Breast epithelium (tissue), 4 donors: ENCODE results near the gene PSMD1. TPM values are rescaled to one million over a fixed set of nuclear protein-coding genes. Genes with fewer than 3 reads are reported as not detected.

Source experiments
- DNase-seq, 2 donors: peaks; one replicate each; pipeline ENCODE4 v3.0.0-alpha.2; 2019; ENCODE audit warnings: low spot score in 2 of 2
- H3K27ac ChIP-seq, 2 donors: fragments of 200-600 bp; sonication (generic) in 1 of 2; one replicate each; pipeline ENCODE4 v1.5.1; 2016 to 2019; ENCODE audit warnings: mild to moderate bottlenecking in 1 of 2
- H3K27me3 ChIP-seq, 2 donors: fragments of 200-600 bp; sonication (generic) in 1 of 2; one replicate each; pipeline versions ENCODE4 v1.5.1 to v1.6.0; 2017 to 2019; ENCODE audit warnings: control low read depth in 1 of 2, mild to moderate bottlenecking in 1 of 2
- H3K36me3 ChIP-seq: fragments of 200-600 bp; one replicate; pipeline ENCODE4 v1.5.1; 2019
- H3K4me1 ChIP-seq, 2 donors: fragments of 200-600 bp; sonication (generic); one replicate each; pipeline ENCODE4 v1.5.1; 2016 to 2019; ENCODE audit warnings: control low read depth in 1 of 2
- H3K4me3 ChIP-seq, 3 donors: fragments of 200-600 bp; sonication (generic); 1 replicate in 2 of 3; 2 replicates in 1 of 3; pipeline ENCODE4 v1.5.1; 2016 to 2019; ENCODE audit warnings: mild to moderate bottlenecking in 3 of 3, moderate library complexity in 2 of 3
- H3K9me3 ChIP-seq, 2 donors: fragments of 200-600 bp; sonication (generic) in 1 of 2; one replicate each; pipeline ENCODE4 v1.5.1; 2016 to 2019; ENCODE audit warnings: control low read depth in 1 of 2
- CTCF ChIP-seq, 3 donors: fragments of 450-650 bp; IDR thresholded peaks; one replicate each; pipeline ENCODE4 v1.5.1; 2016 to 2017; ENCODE audit warnings: antibody characterized with exemption in 3 of 3, mild to moderate bottlenecking in 3 of 3, moderate library complexity in 3 of 3
- POLR2A ChIP-seq: fragments of 450-650 bp; IDR thresholded peaks from one replicate; pipeline ENCODE4 v1.6.1; 2016; ENCODE audit warnings: antibody characterized with exemption, mild to moderate bottlenecking, moderate library complexity
- POLR2AphosphoS5 ChIP-seq, 3 donors: sonication (generic); formaldehyde crosslinking; IDR thresholded peaks; one replicate each; pipeline ENCODE4 v1.6.1; 2017; ENCODE audit warnings: antibody characterized with exemption in 3 of 3
- intact Hi-C: fragments of 100-400 bp; cut with DNase I; formaldehyde crosslinking; loops from one replicate; pipeline ENCODE4 v1.15.1; 2023; ENCODE audit warnings: low total_unique reads
- total RNA-seq, 3 donors: library from RNA; depleted of rRNA; stranded (reverse); fragments of >200 nt; gene quantifications; one replicate each; pipeline ENCODE4 v1.1.0, GENCODE V29; 2016

The PSMD1 gene
- total RNA-seq, 3 donors from 2014 or later, result 63.8 to 73.0 (median 69.2) TPM

GRCh38 chr2:231117148-231117547 lies 60.5 kb downstream of the PSMD1 start:
- Histone ChIP-seq H3K27ac (no peak overlapping the region), H3K4me1 (no peaks in the 10 kb centered on the region), H3K9me3 (no peaks in the 10 kb centered on the region), H3K27me3 (no peaks in the 10 kb centered on the region), H3K4me3 (no peak overlapping the region), H3K36me3 (no peaks in the 10 kb centered on the region)
- intact Hi-C loops, result no loop called here
- TF ChIP-seq POLR2A, result no peak
- no peak for TF ChIP-seq POLR2AphosphoS5 (IDR thresholded peaks at IDR 0.05)
- TF ChIP-seq CTCF (IDR thresholded peaks at IDR 0.05), result no peak
- no peak for DNase-seq

- Histone ChIP-seq H3K4me3 (no peak overlapping the region), H3K36me3 (no peaks in the 10 kb centered on the region), H3K27me3 (no peaks in the 10 kb centered on the region), H3K27ac (no peak overlapping the region), H3K9me3 (no peaks in the 10 kb centered on the region), H3K4me1 (peaks cover 0 to under 1% of the 10 kb centered on the region in 2 donors)
- DNase-seq, result no peak
- intact Hi-C loops, result no loop called here
- no peak for TF ChIP-seq POLR2AphosphoS5 (IDR thresholded peaks at IDR 0.05)
- no peak for TF ChIP-seq POLR2A
- no peak for TF ChIP-seq CTCF (IDR thresholded peaks at IDR 0.05)
Measured at GRCh38 chr2:231117922-231118613, 61.4 kb downstream of the PSMD1 start.

DNA sequence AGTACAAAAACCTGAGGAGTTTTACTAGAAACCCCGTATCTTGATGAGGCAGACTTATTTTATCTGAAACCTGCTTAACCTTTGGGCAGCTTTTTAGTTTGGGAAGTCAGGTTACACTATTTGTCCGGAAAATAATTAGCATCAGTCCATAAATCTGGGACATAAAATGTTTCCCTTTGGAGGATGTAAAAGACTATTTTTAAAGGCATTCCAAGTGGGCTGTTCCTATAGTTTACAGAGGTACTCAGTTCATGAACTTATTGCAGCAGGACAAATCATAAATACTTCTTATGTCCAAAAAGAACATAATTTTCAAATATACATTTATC lies 61.9 kb downstream of the PSMD1 start:
- Histone ChIP-seq H3K4me1 (peaks cover 0 to 5% of the 10 kb centered on the region in 2 donors), H3K27me3 (no peaks in the 10 kb centered on the region), H3K9me3 (no peaks in the 10 kb centered on the region), H3K4me3 (no peak overlapping the region), H3K36me3 (no peaks in the 10 kb centered on the region), H3K27ac (no peak overlapping the region)
- TF ChIP-seq CTCF (IDR thresholded peaks at IDR 0.05) (no peak), POLR2A (no peak), POLR2AphosphoS5 (IDR thresholded peaks at IDR 0.05) (no peak)
- DNase-seq, result no peak
- intact Hi-C loops, result no loop called here

- Histone ChIP-seq H3K4me1 (peaks cover 0 to 8% of the 10 kb centered on the region in 2 donors), H3K4me3 (peak overlapping the region in 2 of 3 donors; percentile 8 to 29), H3K27me3 (no peaks in the 10 kb centered on the region), H3K9me3 (no peaks in the 10 kb centered on the region), H3K27ac (no peak overlapping the region), H3K36me3 (no peaks in the 10 kb centered on the region)
- intact Hi-C loops, result no loop called here
- DNase-seq, result no peak
- TF ChIP-seq CTCF (IDR thresholded peaks at IDR 0.05) (no peak), POLR2AphosphoS5 (IDR thresholded peaks at IDR 0.05) (no peak), POLR2A (no peak)
Measured at GRCh38 chr2:231123362-231123898, 66.8 kb downstream of the PSMD1 start.

DNA sequence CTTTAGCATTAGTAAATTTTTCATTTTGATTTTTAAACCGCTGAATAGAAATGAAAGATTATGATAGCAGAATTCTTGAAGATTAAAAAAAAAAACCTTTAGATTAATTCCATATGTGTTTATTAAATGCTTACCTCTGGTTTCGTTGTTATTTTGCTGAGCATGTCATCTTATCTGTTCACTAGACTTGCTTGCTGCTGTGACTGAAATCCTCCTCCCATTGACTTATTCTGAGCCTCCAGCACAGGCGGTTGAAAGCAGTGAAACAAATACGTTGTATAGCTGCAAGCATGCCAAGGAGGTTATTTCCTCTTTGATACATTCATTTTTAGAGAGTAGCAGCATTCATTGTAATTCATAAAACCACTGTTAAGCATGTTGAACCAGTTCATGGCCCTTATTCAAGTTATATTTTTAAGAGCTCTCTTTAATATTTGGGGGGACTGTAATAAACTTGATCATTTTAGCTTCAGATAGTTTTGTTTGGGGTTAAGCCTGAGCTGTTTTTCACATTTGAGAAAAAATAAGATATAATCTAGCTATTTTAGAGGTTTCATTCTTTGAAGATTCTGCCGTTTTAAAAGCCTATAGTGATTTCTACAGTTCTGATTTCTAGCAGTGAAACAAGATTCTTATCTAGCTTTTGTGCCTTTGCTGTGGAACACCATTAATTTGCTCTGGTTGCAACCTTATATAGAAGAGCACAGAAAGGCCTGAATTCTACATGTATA lies 68.3 kb downstream of the PSMD1 start, which contains the start of gene HTR2B:
HTR2B (minus strand) TSS at position 205 of the 731 bp plus-strand sequence. CDS start 1,278 bp downstream, outside the sequence.
- intact Hi-C loops, result no loop called here
- no peak within 1 kb of the TSS for H3K27ac ChIP-seq

More for the DNA sequence above, 68.3 kb downstream of the PSMD1 start, which contains the start of gene HTR2B:
- DNase-seq, result no peak
- TF ChIP-seq POLR2AphosphoS5 (IDR thresholded peaks at IDR 0.05) (no peak), POLR2A (no peak), CTCF (IDR thresholded peaks at IDR 0.05) (no peak)
- peaks cover 0 to 8% of the 10 kb centered on the region in 2 donors for H3K4me1 ChIP-seq
- H3K4me3 ChIP-seq, result peak within 1 kb of the TSS in 1 of 3 donors; percentile 29
- H3K27me3 ChIP-seq, result no peaks in the 10 kb centered on the region
- no peaks in the 10 kb centered on the region for H3K36me3 ChIP-seq
- no peaks in the 10 kb centered on the region for H3K9me3 ChIP-seq
